CD4-positive, alpha-beta T cell (primary cell): ENCODE data around the gene HSDL2. TPM values are rescaled to one million over a fixed set of nuclear protein-coding genes. Genes with fewer than 3 reads are reported as not detected.

ENCODE experiments used
- ATAC-seq: fragments of 200-7000 bp; cut with Tn5 transposase; one replicate; pipeline ENCODE4 v1.10.0; 2022; ENCODE audit warnings: mild to moderate bottlenecking; ENCODE audit not compliant: poor library complexity
- CTCF ChIA-PET: fragments of 350-600 bp; sonication (Branson Sonifier 250); formaldehyde crosslinking; loops from one replicate; lab custom pipeline; 2021; ENCODE audit warnings: antibody characterized with exemption, inconsistent platforms; lab: Charles Lee
- POLR2A ChIA-PET: fragments of 350-600 bp; sonication (Branson Sonifier 250); formaldehyde crosslinking; loops from one replicate; lab custom pipeline; 2021; ENCODE audit warnings: antibody characterized with exemption, inconsistent platforms; lab: Charles Lee
- DNase-seq, 14 experiments: peaks; one replicate each; pipeline ENCODE4 v3.0.0-alpha.2; 2013 to 2020; ENCODE audit warnings: mixed read lengths in 2 of 14
- H3K27ac ChIP-seq, 2 donors: one replicate each; pipeline versions ENCODE4 v1.5.1 to v1.7.0; 2013; ENCODE audit warnings: low read length in 2 of 2, low read depth in 1 of 2, mild to moderate bottlenecking in 1 of 2
- H3K27me3 ChIP-seq, 2 experiments: 1 replicate in 1 of 2; 2 replicates in 1 of 2; pipeline versions ENCODE4 v1.6.1 to v1.7.0; 2013; ENCODE audit warnings: low read length in 2 of 2, control low read depth in 1 of 2, mild to moderate bottlenecking in 1 of 2, moderate library complexity in 1 of 2; ENCODE audit not compliant: insufficient read depth in 2 of 2, control insufficient read depth in 1 of 2
- H3K36me3 ChIP-seq: one replicate; pipeline ENCODE4 v1.6.1; 2013; ENCODE audit warnings: low read length, control low read depth; ENCODE audit not compliant: insufficient read depth
- H3K4me1 ChIP-seq: one replicate; pipeline ENCODE4 v1.6.1; 2013; ENCODE audit warnings: low read length, control low read depth; ENCODE audit not compliant: insufficient read depth
- H3K4me3 ChIP-seq: one replicate; pipeline ENCODE4 v1.5.1; 2013; ENCODE audit warnings: mild to moderate bottlenecking, low read length, moderate library complexity
- H3K9me3 ChIP-seq, 2 experiments: 1 replicate in 1 of 2; 2 replicates in 1 of 2; pipeline versions ENCODE4 v1.6.1 to v1.7.0; 2013; ENCODE audit warnings: low read length in 2 of 2, mild to moderate bottlenecking in 2 of 2, control low read depth in 1 of 2, moderate library complexity in 1 of 2; ENCODE audit not compliant: control insufficient read depth in 1 of 2, insufficient read depth in 1 of 2
- H3K27ac Mint-ChIP-seq: one replicate; pipeline ENCODE4 v1.8.0; 2020; ENCODE audit warnings: mixed read lengths
- H3K27me3 Mint-ChIP-seq: one replicate; pipeline ENCODE4 v1.8.0; 2021; ENCODE audit warnings: mixed read lengths
- H3K36me3 Mint-ChIP-seq: one replicate; pipeline ENCODE4 v1.8.0; 2021; ENCODE audit warnings: low read depth, mixed read lengths
- H3K4me1 Mint-ChIP-seq: one replicate; pipeline ENCODE4 v1.8.0; 2021; ENCODE audit warnings: low read depth, mixed read lengths
- H3K4me3 Mint-ChIP-seq: one replicate; pipeline ENCODE4 v1.8.0; 2020; ENCODE audit warnings: mild to moderate bottlenecking, mixed read lengths
- H3K9me3 Mint-ChIP-seq: one replicate; pipeline ENCODE4 v1.8.0; 2020; ENCODE audit warnings: mixed read lengths
- CTCF ChIP-seq: fragments of 200-600 bp; IDR thresholded peaks from one replicate; pipeline ENCODE4 v1.8.0; 2022; ENCODE audit warnings: antibody characterized with exemption, mild to moderate bottlenecking
- intact Hi-C, 2 experiments: fragments of 100-400 bp; cut with DNase I in 1 of 2; cut with micrococcal nuclease in 1 of 2; formaldehyde crosslinking; loops; one replicate each; pipeline versions ENCODE4 v1.15.1 to v1.9.0; 2023 to 2025; cut with DNase I, micrococcal nuclease
- total RNA-seq, 174 experiments: library from RNA in 2 of 174; stranded (reverse) in 2 of 174; gene quantifications; one replicate each; pipeline ENCODE4 v1.2.3 and lab custom pipeline; 2021 to 2026

Gene HSDL2
- total RNA-seq, 2 experiments from 2014 or later: 3.8 to 4.9 TPM

GRCh38 chr9:112430006-112430522 lies 50.2 kb downstream of the HSDL2 start:
- Mint-ChIP-seq H3K36me3 (peaks cover 22% of the 10 kb centered on the region), H3K4me1 (no peaks in the 10 kb centered on the region), H3K27ac (no peak overlapping the region), H3K4me3 (no peak overlapping the region), H3K27me3 (no peaks in the 10 kb centered on the region), H3K9me3 (no peaks in the 10 kb centered on the region)
- H3K4me3 ChIP-seq: no peak overlapping the region
- H3K36me3 ChIP-seq: peaks cover 3% of the 10 kb centered on the region
- TF ChIP-seq CTCF: no peak
- DNase-seq: no peak
- CTCF ChIA-PET: no interaction called here
- H3K27ac ChIP-seq: no peak overlapping the region
- H3K9me3 ChIP-seq: no peaks in the 10 kb centered on the region
- no peak for ATAC-seq
- no peaks in the 10 kb centered on the region for H3K4me1 ChIP-seq
- POLR2A ChIA-PET: no interaction called here
- no peaks in the 10 kb centered on the region for H3K27me3 ChIP-seq
- intact Hi-C loops: no loop called here

- Histone ChIP-seq H3K27me3 (no peaks in the 10 kb centered on the region), H3K27ac (no peak overlapping the region), H3K4me1 (no peaks in the 10 kb centered on the region), H3K36me3 (peaks cover 3% of the 10 kb centered on the region), H3K9me3 (no peaks in the 10 kb centered on the region), H3K4me3 (no peak overlapping the region)
- DNase-seq (no peak), ATAC-seq (no peak)
- H3K9me3 Mint-ChIP-seq: no peaks in the 10 kb centered on the region
- no peaks in the 10 kb centered on the region for H3K27me3 Mint-ChIP-seq
- H3K27ac Mint-ChIP-seq: no peak overlapping the region
- intact Hi-C loops: no loop called here
- POLR2A ChIA-PET: no interaction called here
- no peak overlapping the region for H3K4me3 Mint-ChIP-seq
- TF ChIP-seq CTCF: no peak
- CTCF ChIA-PET: interaction anchor here (1.4 kb wide), 1 partner anchor 10 kb away, joined by 3 read pairs; no protein-coding TSS in a partner anchor
- H3K36me3 Mint-ChIP-seq: peaks cover 22% of the 10 kb centered on the region
- no peaks in the 10 kb centered on the region for H3K4me1 Mint-ChIP-seq
Observed at GRCh38 chr9:112433499-112434392, 53.8 kb downstream of the HSDL2 start.

GRCh38 chr9:112434487-112434886 lies 54.6 kb downstream of the HSDL2 start:
- ATAC-seq (no peak), DNase-seq (no peak)
- Histone ChIP-seq H3K4me1 (no peaks in the 10 kb centered on the region), H3K27me3 (no peaks in the 10 kb centered on the region), H3K36me3 (peaks cover 3% of the 10 kb centered on the region), H3K9me3 (no peaks in the 10 kb centered on the region), H3K27ac (no peak overlapping the region), H3K4me3 (no peak overlapping the region)
- ChIA-PET POLR2A (no interaction called here), CTCF (interaction anchor here (0.7 kb wide), 1 partner anchor 9 kb away, joined by 3 read pairs; no protein-coding TSS in a partner anchor)
- no peak overlapping the region for H3K4me3 Mint-ChIP-seq
- no peak for TF ChIP-seq CTCF
- no peak overlapping the region for H3K27ac Mint-ChIP-seq
- H3K36me3 Mint-ChIP-seq: peaks cover 22% of the 10 kb centered on the region
- no peaks in the 10 kb centered on the region for H3K27me3 Mint-ChIP-seq
- H3K4me1 Mint-ChIP-seq: no peaks in the 10 kb centered on the region
- H3K9me3 Mint-ChIP-seq: no peaks in the 10 kb centered on the region
- intact Hi-C loops: no loop called here
